GM19035 (cell line): ENCODE data around the gene PRR5.
"Not testable (repeated sequence)": the region's sequence is repeated elsewhere in the genome, so short reads cannot be mapped to it uniquely, and the experiment has no call there.

Experiments
- ATAC-seq: cut with Tn5 transposase; IDR thresholded peaks from one replicate; pipeline ENCODE4 v1.9.1; 2021; ENCODE audit not compliant: unreplicated experiment

Gene PRR5

GRCh38 chr22:44672632-44673031, 29.4 kb upstream of the PRR5 start:
- no peak for ATAC-seq

GRCh38 chr22:44673406-44673805, 28.6 kb upstream of the PRR5 start:
- ATAC-seq: no peak

- not testable (repeated sequence) for ATAC-seq
These were observed 26.0 kb upstream of the PRR5 start for GRCh38 chr22:44676066-44676440.

- ATAC-seq: no peak
These were observed 25.3 kb upstream of the PRR5 start for GRCh38 chr22:44676441-44677352.

- no peak for ATAC-seq
These were observed 24.6 kb upstream of the PRR5 start for GRCh38 chr22:44677353-44677840.

- no peak for ATAC-seq
These were observed 24.0 kb upstream of the PRR5 start for GRCh38 chr22:44677871-44678555.

GRCh38 chr22:44678556-44679305, 23.3 kb upstream of the PRR5 start:
- no peak for ATAC-seq

- ATAC-seq: not testable (repeated sequence)
These were observed 22.7 kb upstream of the PRR5 start for GRCh38 chr22:44679306-44679647.

GRCh38 chr22:44680058-44680457, 21.9 kb upstream of the PRR5 start:
- no peak for ATAC-seq

- no peak for ATAC-seq
These were observed 21.5 kb upstream of the PRR5 start for GRCh38 chr22:44680481-44680894.

- no peak for ATAC-seq
These were observed 19.3 kb upstream of the PRR5 start for GRCh38 chr22:44682556-44683168.

- ATAC-seq: no peak
These were observed 18.8 kb upstream of the PRR5 start for GRCh38 chr22:44683237-44683636.

GRCh38 chr22:44683881-44684280, 18.1 kb upstream of the PRR5 start:
- no peak for ATAC-seq

- ATAC-seq: peak; percentile 61
These were observed 17.3 kb upstream of the PRR5 start for GRCh38 chr22:44684506-44685383.

GRCh38 chr22:44685384-44686056, 16.5 kb upstream of the PRR5 start:
- peak; percentile 46 for ATAC-seq

GRCh38 chr22:44686873-44687600, 15.0 kb upstream of the PRR5 start:
- ATAC-seq: no peak

- no peak for ATAC-seq
These were observed 12.8 kb upstream of the PRR5 start for GRCh38 chr22:44689173-44689572.

GRCh38 chr22:44689915-44690524, 12.0 kb upstream of the PRR5 start:
- no peak for ATAC-seq
